Stimulated activated CD4-positive, alpha-beta T cell treated with anti-CD3 and anti-CD28 coated beads, Interleukin-4, amount 100 ng/mL, for 24 hours (primary cell): ENCODE data around the gene RGPD6.
"Not testable (repeated sequence)": the region's sequence is repeated elsewhere in the genome, so short reads cannot be mapped to it uniquely, and the experiment has no call there.

Experiments used
- DNase-seq: peaks from one replicate; pipeline ENCODE4 v3.0.0-alpha.2; 2020

RGPD6 gene

DNA sequence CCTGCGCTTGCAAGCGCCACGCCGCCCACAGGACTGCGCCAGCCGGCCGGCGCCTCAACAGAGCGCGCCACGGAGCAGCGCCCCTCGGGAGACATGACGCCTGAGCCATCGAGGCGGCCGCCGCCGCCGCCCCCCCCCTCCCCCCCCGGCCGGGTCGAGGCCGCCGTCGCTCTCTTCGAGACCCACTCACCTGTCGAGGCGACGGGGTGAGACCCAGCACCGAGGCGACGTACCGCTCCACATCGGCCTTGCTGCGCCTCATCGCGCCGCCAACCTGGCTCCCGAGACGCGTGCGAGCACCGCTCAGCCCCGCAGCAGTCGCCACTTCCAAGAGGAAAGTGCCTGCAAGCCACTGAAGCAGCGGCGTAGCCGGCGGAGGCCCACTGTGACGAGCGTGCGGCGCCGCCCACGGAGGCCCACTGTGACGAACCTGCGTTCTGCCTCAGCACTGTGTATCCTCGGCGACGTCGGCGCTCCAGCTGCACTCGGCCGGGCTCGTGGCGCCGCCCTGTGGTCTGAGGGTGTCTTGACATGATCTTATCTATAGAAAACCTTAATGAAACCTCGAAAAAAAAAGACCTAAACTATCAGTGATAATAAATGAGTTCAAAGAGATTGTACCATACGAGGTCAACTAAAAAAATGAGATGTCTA lies at the start of gene RGPD6:
TSS of gene RGPD6 (minus strand) at position 460 of the 654 bp plus-strand sequence. CDS start at position 262, 198 bp downstream.
- not testable (repeated sequence) for DNase-seq

DNA sequence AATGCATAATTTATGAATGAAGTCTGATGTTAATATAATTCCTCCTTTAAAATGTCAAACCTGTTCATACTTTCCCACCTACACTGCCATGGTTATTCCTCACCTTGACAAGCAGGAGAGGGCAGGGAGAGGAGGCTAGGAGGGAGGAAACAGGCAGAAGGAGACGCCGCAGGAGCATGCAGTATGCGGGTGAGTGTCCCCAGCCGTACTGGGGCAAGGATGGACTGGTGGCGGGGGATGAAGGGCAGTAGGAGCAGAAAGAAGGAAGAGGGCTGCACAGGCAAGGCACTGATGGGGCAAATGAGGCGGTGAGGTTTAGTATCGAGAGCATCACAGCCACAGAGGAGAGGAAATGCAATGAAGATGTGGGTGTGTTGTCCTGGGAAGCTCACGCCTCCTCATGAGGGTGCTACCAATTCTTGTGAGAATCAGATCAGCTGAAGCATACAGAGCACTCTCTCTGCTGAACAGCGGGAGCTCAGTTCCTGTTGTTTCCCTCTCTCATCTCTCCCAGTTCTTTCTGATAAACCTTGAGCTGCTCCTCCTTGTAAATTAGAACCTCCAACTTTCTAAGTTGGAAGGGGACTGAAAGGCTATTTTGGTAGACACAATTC lies 42.4 kb upstream of the RGPD6 start:
- DNase-seq = not testable (repeated sequence)

DNA sequence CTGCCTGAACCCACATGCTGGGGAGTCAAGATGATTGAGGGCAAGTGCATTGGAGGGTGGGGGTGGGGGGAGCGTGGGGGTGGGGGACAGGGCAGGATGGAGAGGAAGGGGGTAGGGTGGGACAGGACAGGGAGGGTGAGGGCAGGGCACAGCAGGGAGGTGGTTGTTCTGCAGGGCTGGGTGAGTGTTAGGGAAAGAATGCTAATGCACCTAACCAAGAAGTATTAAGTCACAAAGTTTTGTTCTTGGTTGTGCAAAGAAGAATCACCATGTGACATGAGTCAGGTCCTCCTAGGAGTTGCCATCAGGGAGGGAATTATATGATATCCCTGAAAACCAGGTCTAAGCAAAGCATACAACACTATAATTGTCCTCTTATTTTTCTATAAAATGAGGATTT lies 36.9 kb upstream of the RGPD6 start:
- not testable (repeated sequence) for DNase-seq

DNA sequence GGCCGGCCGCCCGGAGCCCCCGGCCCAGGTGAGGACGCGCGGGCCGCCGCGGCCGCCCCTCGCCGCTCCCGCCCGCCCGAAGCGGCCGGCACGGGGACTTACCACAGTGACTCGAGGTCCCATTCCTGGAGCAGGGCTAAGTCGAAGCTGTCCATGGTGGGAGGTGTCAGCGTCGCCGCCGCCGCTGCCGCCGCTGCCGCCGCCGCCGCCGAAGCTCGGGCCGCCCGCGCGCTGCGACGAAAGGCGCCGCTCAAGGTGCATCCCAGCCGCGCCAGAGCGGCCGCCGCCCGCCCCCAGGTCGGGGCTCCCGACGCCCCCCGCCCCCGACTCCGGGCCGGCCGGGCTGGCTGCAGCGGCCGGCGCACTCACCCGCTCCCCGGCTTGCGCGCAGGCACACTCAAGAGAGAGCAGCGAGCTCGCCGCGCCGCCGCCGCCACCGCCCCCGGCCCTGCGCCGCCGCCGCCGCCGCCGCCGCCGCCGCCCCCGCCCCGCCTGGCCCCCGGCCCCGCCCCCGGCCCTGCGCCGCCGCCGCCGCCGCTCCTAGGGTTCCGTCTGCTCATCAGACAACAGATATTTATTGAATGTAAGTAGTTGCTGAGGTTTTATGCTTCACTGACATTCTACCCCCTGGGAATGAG lies 33.7 kb upstream of the RGPD6 start:
- DNase-seq = peak; percentile 10

DNA sequence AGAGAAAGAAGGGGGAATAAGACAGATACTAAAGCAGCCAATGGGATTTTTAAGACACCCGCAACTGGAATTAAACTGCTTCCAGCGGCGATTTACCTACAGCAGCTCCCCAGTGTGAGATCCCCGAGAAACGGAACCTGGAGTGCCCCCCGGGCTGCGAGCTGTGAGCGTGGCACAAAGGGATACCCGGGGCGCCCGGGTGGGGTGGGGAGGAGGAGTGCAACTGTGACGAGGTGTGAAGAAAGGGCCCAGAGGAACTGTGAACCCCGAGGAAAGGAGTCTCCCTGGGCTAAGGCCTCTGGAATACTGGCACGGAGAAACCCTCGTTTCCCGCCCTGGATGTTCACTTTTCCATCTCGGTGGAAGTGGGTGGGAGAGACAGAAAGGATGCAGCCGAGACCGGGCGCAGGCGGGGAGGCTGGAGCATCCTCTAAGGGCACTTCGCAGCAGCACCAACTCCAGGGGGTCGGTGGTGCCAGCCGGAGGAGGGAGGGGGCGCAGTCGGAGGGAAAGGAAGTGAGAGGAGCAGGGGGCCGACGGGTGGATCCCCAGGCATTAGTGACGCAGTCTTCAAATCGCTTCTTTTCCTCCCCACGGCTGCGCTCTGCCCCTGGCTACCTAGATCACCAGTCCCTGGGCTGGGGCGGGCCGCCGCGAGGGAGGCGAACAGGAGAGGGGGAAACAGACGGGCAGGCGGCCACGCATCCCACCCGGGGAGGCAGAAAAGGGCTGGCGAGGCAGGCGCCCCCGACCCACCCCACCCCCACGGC lies 33.0 kb upstream of the RGPD6 start:
- DNase-seq = not testable (repeated sequence)

DNA sequence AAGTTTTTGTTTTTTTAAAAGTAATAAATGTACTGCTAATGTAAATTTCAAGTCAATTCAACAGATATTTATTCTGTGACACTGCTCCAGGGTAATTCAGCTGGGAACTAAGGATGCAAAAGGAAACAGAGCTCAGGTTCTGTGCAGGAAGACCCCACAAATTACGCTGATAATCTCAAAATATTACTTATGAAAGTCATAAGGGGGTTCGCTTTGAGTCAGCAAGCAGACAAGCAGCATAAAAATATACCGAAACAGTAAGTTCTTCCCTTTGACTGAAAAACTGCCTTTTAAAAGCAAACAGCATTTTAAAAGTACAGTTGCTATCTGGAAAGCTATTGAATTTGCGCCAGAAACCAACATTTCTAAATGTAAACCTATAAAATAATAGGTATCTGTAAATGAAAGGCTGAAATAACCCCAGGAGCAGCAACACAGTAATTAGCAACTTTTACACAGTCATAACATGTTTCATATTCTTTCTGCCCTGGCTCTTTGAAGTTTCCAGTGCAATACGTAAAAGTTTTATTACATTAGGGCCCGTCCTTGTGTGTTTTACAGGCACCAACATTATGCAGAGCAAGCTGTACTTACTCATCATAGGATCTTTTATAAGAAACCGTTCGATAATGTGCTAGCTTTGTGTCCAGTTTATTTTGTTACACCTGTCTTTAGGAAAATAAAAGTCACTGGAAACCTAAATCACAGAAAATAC lies 31.9 kb upstream of the RGPD6 start:
- not testable (repeated sequence) for DNase-seq

DNA sequence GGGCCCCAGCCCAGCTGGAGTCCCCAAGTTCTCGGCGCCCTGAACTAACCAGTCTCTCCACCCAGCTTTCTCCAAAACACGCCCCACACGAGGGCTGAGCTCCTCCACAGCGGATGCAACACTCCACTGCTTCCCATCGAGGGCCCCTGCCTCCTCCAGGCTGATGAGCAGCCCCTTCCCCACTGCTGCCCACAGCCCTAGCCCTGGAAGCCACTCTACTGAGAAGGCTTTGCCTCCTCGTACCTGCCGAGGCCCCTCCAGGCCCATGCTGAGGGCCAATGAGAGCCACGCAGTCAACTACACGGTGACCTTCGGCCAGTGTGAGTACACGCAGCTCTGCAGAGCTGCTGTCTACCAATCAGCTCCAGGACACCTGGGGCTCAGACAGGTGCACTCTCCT lies 28.0 kb upstream of the RGPD6 start:
- DNase-seq = not testable (repeated sequence)

DNA sequence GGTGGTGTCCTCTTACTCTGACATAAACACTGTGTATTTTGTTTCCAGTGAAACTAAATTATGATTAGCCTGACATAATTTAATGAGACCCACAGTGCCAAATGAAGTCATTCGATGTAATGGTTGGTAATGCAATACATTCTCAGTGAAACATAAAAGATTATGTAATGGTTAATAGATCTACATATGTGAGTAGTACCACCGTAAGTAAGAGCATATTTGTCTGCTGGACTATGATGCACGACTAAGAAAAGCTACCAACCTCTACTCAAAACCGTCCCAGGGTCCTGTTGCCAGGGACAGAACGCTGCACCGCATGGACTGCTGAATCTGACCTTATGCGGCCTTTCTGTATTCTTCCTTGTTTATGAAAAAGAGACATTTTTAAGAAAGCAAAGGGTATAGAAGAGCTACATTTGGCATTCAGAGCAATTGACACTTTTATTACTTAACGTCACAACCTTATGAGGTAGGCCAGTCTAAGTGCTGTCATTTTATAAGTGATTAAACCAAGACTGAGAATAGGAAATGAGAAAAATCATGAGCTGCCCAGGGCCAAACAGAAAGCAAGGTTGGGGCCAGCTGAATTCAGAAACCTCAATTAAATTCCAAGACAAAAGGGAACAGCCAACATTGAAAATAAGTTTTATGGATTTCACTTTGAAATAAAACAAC lies 27.0 kb upstream of the RGPD6 start:
- DNase-seq = not testable (repeated sequence)

DNA sequence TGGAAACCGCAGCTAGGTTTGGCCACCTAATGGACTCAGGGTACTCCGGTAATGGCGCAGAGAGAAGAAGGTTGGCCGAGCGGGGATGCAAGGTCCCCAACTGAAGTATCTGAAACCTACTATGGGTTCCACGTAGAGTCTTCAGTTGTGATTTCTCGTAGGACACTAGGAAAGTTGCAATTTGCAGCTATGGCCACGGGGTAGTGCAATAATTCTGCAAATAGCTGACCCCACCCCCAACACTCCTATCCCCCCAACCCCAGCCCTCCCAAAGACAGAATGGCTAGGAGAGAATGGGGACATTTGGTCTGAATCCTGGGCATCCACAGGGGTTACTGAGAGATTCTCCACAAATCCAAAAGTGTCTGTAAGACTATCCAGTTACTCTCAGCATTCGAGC lies 25.1 kb upstream of the RGPD6 start:
- not testable (repeated sequence) for DNase-seq

DNA sequence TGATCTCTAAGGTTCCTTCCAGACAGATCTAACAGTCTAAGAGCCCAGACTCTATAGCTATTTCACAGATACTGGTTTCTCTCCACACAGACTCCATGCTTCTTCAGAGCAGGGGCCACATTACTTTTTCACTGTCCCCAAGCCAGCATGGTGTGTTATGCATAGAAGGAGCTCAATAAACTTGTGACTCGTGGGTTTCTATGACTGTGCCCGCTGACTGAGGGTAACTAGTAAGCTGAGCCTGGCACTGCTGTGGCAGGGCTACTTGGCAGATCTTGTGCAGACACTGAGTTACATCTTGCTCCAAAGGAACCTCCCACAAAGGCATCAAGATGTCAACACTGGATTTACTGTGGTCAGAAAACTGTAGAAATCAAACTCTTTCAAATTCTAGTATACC lies 15.0 kb upstream of the RGPD6 start:
- DNase-seq = not testable (repeated sequence)

DNA sequence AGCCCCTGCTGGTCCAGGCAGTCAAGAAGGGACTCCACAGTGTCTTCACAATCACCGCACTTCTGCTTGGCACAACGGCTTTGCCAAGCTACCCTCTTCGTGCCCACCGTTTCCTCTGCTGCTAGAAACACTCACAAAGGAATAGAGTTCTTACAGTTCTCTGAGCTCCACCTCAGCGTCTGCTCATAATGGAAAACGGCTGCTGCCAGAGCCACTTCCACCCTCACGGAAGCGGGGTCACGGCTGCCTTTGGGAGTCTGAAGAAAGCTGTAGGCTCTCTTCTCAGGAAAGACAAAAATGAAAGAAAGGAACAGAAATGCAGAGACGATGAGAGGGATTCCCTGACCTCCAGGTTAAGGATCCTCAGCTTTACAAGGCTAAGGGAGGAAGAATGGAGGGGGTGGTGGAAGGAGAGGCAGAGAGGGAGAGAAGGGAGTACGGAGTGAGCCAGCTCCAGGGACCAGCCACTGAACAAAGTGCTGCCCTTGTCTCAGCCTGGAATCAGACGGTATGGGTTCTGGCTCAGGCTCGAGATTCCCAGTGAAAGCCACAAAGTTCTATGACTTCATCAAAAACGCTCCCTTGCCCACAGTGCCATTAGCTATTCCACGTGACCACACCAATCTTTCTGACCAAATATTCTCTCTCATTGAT lies 12.8 kb upstream of the RGPD6 start:
- DNase-seq = not testable (repeated sequence)

DNA sequence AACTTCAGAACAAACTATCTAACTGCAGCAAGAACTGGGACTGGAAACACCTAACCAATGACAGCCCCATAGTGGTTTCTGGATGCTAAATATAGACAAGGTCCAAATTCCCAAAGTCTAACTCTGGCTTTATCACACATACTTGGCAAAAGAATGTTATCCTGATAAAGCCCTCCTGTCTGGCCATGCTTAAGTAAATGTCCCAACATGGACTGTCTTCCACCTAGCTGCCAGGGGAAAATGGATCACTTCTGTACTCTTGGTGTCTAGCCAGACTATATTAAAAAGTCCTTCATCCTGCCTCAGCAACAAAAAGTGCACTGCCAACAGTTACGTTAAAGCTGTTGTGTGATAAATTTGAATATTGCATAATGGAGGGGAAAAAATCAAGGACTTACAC lies 11.5 kb upstream of the RGPD6 start:
- not testable (repeated sequence) for DNase-seq

DNA sequence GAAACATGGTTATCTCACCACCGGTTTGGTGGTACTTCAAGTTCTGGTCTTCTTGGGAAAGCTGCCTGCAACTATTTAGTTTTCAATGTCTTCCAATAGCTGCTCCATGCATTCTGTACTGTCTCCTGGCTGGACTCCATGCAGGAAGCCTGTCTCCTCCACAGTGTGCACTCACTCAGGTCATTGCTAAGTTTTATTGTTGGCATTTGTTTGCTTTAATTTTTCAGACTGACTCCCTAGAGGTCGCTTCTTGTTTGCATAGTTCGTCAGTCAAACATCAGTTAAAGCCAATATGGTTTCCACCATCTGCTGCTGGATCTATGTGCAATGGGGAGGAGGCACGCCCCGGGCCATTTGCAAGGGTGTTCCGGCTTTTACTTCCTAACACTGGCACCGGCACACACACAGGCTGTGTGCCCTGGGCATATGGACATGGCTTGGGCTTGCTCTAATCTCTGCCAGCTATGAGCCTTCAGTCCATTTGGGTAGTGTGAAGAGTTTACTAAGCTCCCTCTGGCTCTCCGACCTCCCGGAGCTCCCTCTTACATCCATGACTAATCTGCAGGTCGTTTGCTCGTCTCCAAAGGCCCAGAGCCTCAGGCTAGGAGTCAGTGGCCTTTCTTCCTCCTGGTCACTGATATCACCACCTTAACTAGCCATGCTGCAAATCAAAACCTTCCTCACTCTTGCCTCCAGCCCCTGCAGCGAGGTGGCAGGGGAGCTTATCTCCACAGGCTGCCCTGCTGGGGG lies 2.4 kb upstream of the RGPD6 start:
- DNase-seq = not testable (repeated sequence)

DNA sequence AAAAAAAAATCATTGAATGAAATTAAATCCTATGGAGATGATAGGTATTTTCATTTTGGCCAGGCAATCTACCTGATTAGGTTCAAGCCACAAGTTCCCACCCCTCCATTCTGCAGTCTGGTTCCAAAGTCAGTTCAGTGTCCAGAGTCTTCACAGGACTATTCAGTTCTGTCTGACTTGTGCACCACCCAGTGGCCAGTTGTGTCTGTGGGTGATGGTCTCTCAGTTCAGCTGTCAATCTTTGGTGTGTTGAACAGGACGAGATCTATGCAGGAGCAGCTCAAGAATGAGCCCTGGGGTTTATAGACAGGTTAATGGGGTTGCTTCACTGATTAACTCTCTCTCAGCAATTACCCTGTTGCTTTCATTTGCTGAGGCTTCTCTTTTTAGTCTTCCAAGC lies 1.4 kb upstream of the RGPD6 start:
- not testable (repeated sequence) for DNase-seq

DNA sequence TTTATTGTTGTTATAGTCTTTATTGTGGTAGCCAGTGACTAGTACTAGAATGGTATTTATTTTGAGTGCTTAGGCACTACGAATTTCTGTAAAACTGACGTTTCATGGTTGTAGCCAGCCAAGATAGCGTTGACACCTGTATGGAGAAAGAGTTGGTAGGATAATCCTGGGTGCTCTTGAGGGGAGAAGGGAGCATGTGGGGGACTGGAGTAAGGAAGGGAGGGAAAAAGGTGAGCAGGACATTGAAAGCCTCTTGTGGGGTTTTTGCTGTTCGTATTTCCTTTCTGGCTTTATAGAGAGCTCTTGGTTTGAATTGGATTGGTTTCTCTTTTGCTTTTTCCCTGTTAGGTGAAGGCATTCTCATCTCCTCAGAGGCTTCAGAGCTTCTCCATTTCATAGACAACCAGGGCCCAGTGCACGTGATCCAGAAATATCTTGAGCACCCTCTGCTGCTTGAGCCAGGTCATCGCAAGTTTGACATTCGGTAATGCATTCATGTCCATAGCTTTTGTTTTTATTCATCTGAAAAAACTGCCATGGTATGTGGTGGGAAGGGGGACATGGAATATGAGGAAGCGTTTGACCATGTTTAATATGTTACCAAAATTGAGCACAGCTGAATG lies 77.2 kb downstream of the RGPD6 start:
- not testable (repeated sequence) for DNase-seq

DNA sequence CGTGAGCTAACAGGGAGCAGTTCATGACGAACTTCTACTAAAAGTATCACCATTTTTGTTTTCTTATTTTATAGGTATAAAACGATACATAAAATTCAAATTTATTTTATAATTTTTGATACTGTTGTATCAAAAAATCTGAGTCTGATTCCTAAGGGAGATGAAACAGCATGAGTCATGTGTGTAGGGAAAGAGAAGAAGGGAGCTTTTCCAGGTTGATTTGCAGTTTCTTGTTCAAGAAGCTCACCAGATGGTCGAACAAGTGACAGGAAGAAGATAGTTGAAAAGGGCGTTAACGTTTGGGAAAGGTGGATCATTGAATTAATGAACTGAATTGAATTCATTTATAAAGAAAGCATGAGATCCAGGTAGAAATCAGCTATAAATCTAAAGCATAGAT lies 81.0 kb downstream of the RGPD6 start:
- DNase-seq = not testable (repeated sequence)

DNA sequence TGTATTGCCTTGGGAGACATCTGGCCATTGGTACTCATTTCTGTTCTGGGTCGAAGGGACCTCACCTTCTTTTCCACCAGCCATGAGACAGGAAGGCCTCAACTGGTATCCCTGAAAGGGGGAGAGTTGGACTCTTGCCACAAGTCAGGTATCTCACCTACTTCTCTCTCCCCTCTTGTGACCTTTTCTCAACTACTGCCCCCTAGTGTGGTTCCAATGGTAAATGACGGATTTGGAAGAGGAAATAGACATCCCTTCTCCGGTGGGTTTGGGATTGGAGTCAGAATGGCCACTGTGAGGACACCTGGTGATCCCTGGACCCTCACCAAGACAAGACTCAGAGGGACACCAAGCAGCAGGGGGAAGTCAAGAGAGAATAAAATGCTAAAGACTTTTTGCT lies 82.5 kb downstream of the RGPD6 start:
- DNase-seq = not testable (repeated sequence)

DNA sequence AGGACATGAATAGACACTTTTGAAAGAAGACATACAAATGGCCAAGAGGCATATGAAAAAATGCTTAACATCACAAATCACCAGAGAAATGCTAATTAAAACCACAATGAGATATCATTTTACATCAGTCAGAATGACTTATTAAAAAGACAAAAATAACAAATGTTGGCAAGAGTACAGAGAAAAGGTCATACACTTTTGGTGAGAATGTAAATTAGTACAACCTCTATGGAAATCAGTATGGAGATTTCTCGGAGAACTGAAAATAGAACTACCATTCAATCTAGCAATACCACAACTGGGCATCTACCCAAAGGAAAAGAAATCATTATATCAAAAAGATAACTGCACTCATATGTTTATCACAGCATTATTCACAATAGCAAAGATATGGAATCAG lies 88.0 kb downstream of the RGPD6 start:
- DNase-seq = not testable (repeated sequence)

DNA sequence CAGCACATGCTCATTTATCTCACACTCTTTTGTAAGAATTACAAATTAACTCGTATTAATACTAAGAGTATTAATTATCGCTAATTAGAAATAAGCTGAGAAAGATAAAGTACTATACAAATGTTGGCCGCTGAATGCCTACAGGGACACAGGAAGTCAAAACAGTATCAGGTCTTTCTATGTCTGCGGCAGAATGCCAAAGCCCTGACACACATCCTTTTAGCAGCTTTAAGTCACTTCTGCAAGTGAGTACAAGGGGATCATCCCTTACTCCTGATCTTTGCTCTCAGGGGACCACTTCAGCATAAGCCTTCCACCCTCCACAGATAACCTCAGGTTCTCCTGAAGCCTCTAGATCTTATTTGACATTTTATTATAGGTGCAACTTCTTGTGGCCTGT lies 94.3 kb downstream of the RGPD6 start:
- not testable (repeated sequence) for DNase-seq

DNA sequence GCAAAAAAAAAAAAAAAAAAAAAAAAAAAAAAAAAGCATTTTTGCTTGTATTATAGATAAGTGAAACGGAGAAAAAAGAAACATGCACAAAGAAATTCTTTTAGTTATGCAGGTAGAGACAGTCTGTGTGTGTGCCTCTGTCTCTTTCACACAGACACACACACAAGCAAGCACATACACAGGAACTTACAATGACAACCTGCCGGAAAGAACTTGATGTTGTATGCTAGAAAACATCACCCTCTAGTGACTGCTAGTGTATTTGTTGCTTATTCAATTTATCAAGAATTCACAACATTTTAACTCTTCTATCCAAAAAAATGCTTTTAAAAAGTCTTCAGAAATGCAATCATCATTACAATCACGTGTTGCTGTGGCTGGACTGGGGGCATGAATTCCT lies 95.8 kb downstream of the RGPD6 start:
- DNase-seq = not testable (repeated sequence)
